NCI-H1694 (cell line): ENCODE results near the gene CDKN2B.
"Not testable (repeated sequence)": the region's sequence is repeated elsewhere in the genome, so short reads cannot be mapped to it uniquely, and the experiment has no call there.

Experiments used
- DNase-seq: peaks from one replicate; lab custom pipeline; 2025; lab: John Stamatoyannopoulos, UW

The CDKN2B gene

DNA sequence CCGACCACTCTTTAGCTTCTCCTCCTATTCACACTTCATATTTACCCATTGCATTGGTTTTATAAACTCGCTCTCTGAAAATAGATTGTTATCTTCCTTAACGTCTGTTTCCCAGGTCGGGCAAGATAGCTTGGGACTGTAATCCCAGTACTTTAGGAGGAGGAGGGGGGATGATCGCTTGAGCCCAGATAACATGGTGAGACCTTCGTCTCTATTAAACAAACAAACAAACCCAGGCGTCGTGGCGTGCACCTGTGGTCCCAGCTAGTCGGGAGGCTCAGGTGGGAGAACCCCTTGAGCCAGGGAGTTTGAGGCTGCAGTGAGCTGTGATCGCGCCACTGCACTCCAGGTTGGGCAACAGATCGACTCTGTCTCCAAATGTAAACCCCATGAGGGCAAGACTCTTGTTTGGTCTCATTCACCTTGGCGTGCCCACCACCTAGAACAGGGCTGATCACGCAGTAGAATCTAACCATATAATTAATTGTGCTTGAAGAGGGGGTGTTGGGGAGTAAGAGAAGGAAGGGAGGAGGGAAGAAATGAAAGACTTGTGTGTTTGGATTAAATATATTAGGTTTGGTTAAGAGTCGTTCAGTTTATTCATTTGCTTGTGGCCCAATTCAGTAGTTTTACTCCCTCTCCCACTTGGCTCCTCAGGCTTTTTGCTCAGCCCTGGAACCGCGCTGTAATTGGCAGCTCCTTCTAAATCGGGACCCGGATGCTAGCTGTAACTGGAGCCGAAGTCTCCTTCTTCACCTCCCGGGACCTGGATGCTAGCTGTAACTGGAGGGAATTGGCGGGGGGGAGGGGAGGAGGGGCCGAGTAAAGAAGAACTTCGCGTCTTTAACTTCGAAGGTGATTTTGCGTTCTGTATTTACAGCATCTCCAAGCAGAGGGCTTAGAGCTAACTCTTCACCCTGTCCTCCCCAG lies 39.8 kb downstream of the CDKN2B start:
- no peak for DNase-seq

DNA sequence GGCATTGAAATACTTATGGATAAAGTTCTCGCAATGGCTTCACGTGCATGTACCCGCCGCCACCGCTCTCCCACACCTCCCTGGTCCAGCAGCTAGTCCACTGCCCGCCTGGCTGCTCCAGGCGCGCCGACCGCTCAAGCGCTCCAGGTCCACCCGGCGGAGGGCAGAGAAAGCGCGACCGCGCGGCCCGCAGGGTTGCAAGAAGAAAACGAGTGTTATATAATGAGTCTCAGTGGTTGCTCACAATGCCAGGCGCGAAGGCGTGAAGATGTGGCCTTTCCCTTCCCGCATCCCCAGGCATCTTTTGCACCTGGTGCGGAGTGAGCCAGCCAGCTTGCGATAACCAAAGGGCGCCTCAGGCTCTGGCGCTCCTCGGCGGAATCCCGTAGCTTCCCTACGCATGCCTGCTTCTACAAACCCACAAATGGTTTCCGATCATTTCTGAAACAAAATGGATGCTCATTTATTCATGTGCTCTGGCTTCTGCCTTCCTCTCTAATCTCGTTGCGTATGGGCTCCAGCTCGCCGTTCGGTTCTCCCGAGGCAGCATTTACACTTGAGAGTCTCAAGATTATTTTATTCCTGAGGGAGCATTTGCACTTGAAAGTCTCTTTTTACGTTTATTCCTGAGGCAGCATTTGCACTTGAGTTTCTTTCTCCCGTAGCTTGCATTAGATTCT lies 40.6 kb downstream of the CDKN2B start:
- no peak for DNase-seq

DNA sequence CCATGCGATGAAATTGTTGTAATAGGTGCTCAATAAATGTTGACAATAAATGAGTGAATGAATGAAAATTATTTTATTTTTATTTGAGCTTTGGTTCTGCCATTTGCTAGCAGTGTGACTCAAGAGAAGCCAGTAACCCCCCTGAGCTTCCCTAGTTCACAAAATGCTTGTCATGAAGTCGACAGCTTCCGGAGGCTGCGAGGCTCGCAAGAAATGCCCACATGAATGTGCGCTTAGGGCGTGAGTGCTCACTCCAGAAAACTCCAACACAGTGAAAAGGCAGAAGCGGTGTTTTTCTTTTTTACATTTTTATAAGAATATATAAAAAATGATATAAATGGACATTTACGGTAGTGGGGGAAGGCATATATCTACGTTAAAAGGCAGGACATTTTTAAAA lies 41.4 kb downstream of the CDKN2B start:
- DNase-seq: no peak

- no peak for DNase-seq
Measured at GRCh38 chr9:21967169-21967568, 41.9 kb downstream of the CDKN2B start.

DNA sequence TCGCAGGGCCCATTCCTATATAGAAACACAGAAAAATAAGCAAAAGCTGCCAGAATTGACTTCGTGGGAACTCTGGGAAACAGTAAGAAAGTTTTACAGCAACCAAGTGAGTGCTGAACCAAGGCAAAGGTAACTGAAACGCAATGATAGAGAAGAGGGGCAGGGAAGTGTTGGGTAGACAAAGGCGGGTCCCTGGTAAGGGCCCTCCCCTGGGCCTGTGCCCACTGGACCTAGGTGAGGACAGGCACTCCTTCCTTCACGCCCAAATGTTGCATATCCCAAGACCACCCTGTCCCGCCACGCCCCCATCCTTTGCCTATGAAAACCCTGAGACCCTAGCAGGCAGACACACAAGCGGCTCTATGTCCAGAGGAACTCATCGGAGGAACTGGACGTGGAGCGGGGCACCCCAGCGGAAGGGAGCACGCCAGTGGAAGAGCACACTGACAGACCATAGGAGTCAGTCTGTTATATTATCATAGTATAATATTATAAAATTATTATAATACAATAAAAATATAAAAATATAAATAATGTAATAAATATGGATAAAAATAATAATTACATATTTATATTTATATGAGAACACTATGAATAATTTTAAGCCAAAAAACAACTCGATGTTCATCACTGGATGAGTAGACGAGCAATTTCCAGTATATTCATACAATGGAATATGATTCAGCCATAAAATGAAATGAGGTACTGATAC lies 42.8 kb downstream of the CDKN2B start:
- DNase-seq: no peak

DNA sequence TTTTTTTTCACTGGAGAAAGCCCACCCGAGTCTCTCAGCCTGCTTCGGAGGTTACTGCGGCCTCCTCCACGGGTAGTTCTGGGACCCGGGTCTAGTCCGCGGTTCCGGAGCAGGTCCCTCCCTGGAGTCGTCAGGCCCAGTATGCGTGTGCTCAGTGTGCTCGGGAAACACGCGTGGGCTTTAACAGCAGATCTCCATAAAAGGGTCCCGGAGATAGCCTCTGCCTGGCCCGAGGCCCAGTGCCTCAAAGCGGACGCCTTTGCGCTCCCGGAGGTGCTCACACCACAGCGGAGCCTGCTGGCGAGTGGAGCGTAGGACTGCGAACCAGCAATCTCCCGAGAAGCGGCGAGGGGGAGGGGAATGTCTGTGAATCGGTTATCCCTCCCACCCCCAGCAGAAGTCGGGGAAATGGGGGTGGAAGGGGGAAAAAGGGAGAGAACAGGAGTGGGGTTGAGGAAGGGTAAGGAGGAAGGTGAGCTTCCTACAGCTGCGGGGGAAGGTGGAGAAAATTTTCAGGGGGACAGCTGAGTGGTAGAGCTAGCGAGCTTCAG lies 43.6 kb downstream of the CDKN2B start:
- no peak for DNase-seq

GRCh38 chr9:21964925-21965385 lies 44.1 kb downstream of the CDKN2B start:
- no peak for DNase-seq

DNA sequence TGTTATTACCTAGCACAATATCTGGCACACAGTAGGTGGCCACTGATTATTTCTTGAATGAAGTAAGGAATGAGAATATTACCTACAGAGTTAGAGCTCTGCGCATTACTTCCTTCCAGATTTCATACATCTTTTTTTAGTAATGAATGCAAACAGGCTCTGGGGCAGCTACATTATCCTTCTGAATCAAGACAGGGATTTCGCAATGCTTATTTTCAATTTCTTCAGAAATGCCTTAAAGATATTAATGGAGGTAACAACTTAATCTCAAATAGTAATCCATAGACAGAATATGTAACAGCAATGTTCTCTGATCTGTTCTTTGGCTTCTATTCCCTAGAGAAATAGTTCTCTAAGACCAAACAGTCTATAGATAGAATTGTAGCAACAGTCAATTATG lies 47.5 kb downstream of the CDKN2B start:
- DNase-seq: no peak

DNA sequence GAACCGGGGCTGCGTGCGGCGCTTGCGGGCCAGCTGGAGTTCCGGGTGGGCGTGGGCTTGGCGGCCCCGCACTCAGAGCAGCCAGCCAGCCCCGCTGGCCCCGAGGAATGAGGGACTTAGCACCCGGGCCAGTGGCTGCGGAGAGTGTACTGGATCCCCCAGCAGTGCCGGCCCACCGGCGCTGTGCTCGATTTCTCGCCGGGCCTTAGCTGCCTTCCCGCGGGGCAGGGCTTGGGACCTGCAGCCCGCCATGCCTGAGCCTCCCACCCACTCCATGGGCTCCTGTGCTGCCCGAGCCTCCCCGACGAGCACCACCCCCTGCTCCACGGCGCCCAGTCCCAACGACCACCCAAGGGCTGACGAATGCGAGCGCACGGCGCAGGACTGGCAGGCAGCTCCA lies 49.8 kb downstream of the CDKN2B start:
- not testable (repeated sequence) for DNase-seq

GRCh38 chr9:21958833-21959232 lies 50.3 kb downstream of the CDKN2B start:
- DNase-seq: no peak
